ENCODE results near the gene CES5A.

- TF ChIP-seq EZH2phosphoT487 (IDR thresholded peaks at IDR 0.05; ENCODE audit: insufficient read depth, low read depth) (no peak), EZH2 (IDR thresholded peaks at IDR 0.05; ENCODE audit: insufficient read depth, poor library complexity, severe bottlenecking) (no peak)
Observed at GRCh38 chr16:55853114-55853513, 22.1 kb downstream of the CES5A start.
